ENCODE data around the gene PDK2.
A peak's percentile ranks its signal among the peaks of the same experiment; 100 is the strongest.

The PDK2 gene

DNA sequence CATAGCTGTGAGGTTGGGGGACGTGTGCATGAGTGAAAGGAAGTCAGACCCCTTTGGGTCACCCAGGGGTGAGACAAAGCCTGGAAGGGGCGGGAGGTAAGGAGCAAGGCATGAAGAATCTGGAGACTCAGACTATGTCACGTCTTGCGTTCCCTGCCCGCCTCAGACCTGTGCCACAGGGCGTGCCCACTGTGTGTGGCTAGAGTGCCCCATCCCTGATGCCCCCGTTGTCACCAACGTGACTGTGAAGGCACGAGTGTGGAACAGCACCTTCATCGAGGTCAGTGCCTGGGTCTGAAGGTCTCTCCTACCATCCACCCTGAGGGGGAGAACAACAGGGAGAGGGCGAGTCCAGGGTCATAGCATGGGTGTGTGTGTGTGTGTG, 15.1 kb upstream of the PDK2 start:
- no peak for DNase-seq

DNA sequence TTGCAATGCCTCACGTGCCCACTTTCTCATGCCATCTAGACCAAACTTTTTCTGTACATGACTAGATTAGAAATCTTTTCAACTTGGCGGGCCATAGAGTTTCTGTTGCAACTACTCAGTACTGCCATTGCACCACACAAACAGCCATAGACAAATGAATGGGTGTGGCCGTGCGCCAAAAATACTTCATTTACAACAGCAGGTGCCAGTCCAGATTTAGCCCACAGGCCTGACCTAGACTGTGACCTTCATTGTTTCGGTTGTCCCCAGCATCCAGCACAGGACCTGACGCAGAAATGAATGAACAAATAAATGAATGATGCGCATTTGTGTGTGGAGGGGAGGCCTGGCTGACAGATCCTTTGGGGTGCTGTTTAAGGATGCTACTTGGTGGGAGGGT, 14.3 kb upstream of the PDK2 start:
- no peak for DNase-seq

DNA sequence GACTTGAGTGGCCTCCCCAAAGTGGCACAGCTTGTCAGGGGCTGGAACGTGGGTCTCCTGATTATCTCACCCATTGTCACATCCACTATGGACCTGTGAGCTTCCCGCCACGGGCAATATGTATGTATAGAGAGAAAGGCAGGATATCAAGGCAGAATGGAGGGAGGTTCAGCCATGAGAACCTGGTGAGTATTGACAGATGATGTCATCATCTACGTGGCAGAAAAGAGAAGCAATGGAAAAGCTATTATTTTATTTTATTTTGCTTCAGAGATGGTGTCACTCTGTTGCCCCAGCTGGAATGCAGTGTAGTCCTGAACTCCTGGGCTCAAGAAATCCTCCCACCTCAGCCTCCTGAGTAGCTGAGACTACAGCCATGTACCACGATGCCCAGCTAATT, 13.4 kb upstream of the PDK2 start:
- DNase-seq: no peak

GRCh38 chr17:50087246-50087911, 7.8 kb upstream of the PDK2 start:
- peak; percentile 81 for DNase-seq

- no peak for DNase-seq
Measured at GRCh38 chr17:50087912-50088405, 7.2 kb upstream of the PDK2 start.

GRCh38 chr17:50088952-50089825, 6.0 kb upstream of the PDK2 start:
- DNase-seq: no peak

DNA sequence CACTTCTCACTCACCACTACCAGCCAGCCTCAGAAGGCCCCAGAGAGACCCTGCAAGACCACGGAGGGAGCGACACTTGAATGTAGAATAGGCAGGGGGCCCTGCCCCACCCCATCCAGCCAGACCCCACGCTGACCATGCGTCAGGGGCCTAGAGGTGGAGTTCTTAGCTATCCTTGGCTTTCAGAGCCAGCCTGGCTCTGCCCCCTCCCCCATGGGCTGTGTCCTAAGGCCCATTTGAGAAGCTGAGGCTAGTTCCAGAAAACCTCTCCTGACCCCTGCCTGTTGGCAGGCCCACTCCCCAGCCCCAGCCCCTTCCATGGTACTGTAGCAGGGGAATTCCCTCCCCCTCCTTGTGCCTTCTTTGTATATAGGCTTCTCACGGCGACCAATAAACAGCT, 5.1 kb upstream of the PDK2 start:
- no peak for DNase-seq

DNA sequence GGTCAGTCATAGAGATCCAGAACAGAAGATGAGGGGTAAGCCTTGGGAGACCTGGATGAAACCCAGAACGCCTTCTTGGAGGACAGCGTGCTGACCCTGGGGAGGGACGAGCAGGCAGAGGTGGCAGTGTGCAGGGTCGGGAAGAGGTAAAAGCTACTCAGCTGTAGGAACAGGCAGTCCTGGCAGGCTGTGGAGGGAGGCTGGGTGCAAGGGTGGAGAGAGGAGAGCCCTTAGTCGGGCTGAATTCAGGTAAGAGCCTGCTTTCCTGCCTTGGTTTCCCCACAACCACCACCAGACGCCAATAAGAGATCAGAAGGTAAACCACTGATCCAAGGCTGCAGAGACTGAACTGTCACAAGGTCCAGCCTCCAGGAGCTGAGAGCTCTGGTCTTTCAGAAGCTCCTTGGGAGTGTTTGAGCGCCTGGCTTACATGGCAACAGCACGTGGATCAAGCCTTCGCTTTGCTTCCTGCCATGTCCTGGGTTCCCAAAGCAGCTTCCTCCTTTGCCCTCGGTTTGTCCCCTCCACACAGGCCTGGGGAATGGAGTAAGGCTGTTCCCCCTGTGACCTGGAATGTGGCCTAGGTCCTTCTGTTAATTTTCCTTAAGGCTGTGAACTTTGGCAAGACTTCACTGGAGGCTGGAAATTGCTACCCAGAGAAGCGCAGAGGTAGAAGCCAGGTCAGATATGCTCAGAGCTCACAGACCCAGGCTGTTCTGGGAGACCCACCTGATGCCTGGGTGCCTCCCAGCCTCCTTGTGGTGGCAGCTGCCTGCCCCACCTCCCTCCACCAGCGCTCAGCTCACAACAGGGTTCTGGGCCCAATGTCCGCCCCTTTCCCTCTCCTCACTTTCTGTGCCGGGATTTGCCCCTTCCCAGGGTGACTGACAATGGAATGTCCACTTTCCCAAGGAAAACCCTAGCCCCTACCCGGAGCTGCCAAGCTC, 3.9 kb upstream of the PDK2 start:
- no peak for DNase-seq

- no peak for DNase-seq
Measured at GRCh38 chr17:50091918-50092285, 3.2 kb upstream of the PDK2 start.

- DNase-seq: no peak
Measured at GRCh38 chr17:50093246-50093645, 1.9 kb upstream of the PDK2 start.

- no peak for DNase-seq
Measured at GRCh38 chr17:50093807-50094206, 1.3 kb upstream of the PDK2 start.

DNA sequence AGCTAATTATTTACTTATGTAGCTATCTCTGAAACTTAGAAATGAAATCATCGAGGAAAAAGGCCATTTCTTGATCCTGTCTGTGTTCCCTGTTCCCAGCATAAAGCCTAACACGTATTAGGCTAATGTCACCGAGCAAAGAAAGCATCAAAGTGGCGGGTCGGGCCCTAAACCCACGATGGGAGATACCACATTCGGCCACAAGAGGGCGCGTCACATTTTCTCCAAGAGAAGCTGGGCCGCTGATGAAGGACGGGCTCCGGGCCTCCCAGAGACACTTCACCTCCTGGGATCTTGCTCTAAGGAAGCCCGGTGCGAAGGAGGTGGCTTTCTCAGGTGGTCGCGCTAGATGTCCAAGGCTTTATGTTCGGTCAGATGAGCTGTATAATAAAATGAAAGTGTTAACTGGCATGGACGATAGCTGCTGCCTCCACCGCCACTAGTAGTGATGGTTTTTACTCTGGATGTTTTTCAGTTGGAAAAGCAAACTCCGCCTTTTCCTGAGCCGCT, 853 bp upstream of the PDK2 start:
- peak; percentile 94 for DNase-seq

- no peak for DNase-seq
Measured at GRCh38 chr17:50095626-50096037, 481 bp downstream of the PDK2 start.

DNA sequence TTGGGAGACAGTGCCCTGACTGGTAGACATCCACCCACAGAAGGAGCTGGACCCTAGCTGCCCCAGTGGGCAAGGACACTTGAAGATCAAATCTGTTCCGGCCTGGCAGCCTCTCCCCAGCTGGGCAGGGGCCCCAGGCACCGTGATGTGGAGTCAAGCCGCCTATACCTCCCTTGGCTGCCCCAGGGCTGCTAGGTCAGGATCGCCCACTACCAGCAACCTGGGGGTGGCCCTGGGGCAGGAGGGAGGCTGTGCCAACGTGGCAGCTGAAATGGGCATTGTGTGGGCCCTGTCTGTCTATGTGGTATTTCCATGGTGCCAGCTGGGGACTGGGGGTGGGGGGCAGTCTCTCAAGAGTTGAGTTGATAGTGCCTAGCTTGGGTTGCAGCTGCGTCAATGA, 941 bp downstream of the PDK2 start:
- DNase-seq: no peak

DNA sequence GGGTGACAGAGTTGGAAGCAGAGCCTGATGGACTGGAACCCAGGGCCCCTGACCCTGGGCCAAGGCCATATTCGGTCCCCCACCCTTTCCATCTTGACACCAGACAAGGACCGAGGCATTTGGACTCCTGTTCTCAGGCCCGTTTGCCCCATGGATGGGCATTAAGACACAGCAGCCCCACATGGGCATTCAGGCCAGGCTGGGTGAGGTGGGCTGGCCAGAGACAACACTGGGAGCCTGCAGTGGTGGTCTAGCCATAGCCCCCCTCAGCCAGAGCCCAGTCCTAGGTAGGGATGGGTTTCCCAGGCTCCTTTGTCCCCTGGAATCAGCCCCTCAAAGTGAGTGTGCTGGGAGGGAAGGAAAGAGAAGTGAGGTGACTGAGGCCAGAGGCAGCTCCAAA, 1.6 kb downstream of the PDK2 start:
- no peak for DNase-seq

- no peak for DNase-seq
Measured at GRCh38 chr17:50097455-50097854, 2.3 kb downstream of the PDK2 start.

- DNase-seq: no peak
Measured at GRCh38 chr17:50097926-50098325, 2.8 kb downstream of the PDK2 start.

GRCh38 chr17:50098583-50098982, 3.4 kb downstream of the PDK2 start:
- no peak for DNase-seq

GRCh38 chr17:50099003-50099402, 3.9 kb downstream of the PDK2 start:
- DNase-seq: no peak

DNA sequence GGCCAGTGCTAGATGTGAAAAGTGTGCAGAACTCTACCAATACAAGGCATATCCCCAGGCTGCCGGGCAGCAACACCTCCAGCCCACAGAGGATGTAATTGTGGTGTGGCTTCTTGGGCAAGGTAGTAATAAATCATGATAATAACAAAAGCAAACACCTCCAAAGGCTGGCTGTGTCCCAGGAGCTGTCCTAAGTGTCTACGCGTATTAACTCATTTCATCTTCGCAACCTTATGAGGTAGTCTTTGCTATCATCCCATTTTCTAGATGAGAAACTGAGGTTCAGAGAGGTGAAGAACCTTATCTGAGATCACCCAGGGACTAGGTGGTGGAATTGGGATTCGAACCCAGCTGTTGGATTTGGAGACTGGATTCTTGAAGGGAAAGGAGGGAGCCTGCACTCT, 5.3 kb downstream of the PDK2 start:
- no peak for DNase-seq

- DNase-seq: no peak
Measured at GRCh38 chr17:50100921-50101345, 5.8 kb downstream of the PDK2 start.

- DNase-seq: no peak
Measured at GRCh38 chr17:50101346-50102163, 6.4 kb downstream of the PDK2 start.

Measured in stimulated activated CD4-positive, alpha-beta T cell treated with anti-CD3 and anti-CD28 coated beads, Interleukin-15, amount 100 ng/mL, for 24 hours (primary cell).